ENCODE data around the gene PDE6B.

The PDE6B gene

DNA sequence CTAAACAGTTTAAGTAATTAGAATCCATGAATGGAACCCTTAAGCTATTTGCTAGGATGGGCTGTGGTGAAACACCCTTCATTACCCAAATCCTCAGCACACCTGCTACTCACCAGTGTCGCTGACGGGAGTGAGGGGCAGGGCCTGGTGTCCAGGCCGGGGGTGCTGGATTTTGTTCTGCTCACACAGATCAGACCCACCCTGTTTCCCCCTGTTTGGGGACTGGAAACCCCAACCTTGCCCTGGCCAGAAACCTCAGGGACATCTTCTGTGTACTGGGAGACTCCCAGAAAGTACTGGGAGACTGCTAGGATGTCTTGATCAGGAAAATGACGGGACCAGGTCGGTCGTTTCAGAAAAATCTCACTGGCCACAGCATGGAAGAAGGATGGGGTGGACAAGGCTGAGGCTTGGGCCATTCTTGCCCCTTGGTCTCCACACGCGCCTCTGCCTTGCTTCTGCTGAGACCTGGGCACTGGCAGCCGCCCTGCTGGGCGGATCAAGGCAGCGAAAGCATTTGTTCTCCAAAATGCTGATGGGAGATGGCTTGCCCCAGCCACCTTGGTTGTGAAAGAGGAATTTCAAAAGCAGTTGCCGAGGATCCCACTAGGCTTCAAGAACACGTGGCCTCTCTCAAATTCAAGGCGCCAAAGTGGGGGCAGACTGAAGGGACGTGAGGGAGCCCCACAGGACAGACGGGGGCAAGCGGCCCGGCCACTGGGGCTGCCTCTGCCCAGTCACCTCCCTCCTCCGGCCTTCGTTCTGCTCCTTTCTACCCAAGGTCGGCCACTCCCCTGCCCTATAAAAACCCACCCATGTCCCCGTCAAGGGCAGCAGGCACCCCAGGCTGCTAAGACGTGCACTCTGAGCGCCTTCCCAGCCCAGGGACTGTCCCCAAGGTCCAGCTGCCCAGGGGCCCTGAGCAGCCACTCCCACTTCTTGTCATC is 23.5 kb upstream of the PDE6B start:
- Histone ChIP-seq H3K4me3 (ENCODE audit: low read depth, low read length) (no peak overlapping the region), H3K4me1 (ENCODE audit: control insufficient read depth, insufficient read depth, low read length, unreplicated experiment) (no peaks in the 10 kb centered on the region), H3K79me2 (ENCODE audit: control insufficient read depth, insufficient read depth, low read length, unreplicated experiment) (no peaks in the 10 kb centered on the region), H3K27ac (ENCODE audit: low read depth, low read length) (no peak overlapping the region), H3K36me3 (ENCODE audit: insufficient read depth, low read length) (no peaks in the 10 kb centered on the region), H3K27me3 (ENCODE audit: insufficient read depth, low read length) (peaks cover 51% of the 10 kb centered on the region; the same call in 1 of the 2 replicates), H2AFZ (ENCODE audit: low read length, unreplicated experiment) (no peak overlapping the region)

DNA sequence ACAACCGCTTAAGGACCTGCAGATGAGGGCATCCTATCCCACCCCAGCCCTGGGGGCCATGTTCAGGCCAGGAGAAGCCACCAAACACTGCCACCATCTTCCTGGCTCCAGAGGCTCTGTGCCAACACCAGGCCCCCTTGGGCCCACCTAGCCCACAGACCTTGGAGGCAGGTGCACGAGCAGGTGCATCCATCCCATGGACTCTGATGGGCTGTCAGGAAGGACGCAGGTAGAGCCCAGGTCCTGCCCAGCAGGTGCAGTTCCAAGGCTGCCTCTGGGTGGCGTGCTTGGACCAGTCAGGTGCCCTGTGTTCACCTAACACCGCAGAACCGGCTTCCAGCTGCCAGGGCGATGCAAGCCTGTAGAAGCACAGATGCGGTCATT is 22.8 kb upstream of the PDE6B start:
- Histone ChIP-seq H2AFZ (ENCODE audit: low read length, unreplicated experiment) (no peak overlapping the region), H3K27ac (ENCODE audit: low read depth, low read length) (no peak overlapping the region), H3K36me3 (ENCODE audit: insufficient read depth, low read length) (no peaks in the 10 kb centered on the region), H3K4me1 (ENCODE audit: control insufficient read depth, insufficient read depth, low read length, unreplicated experiment) (no peaks in the 10 kb centered on the region), H3K27me3 (ENCODE audit: insufficient read depth, low read length) (peaks cover 47% of the 10 kb centered on the region; the same call in 1 of the 2 replicates), H3K4me3 (ENCODE audit: low read depth, low read length) (no peak overlapping the region), H3K79me2 (ENCODE audit: control insufficient read depth, insufficient read depth, low read length, unreplicated experiment) (no peaks in the 10 kb centered on the region)

DNA sequence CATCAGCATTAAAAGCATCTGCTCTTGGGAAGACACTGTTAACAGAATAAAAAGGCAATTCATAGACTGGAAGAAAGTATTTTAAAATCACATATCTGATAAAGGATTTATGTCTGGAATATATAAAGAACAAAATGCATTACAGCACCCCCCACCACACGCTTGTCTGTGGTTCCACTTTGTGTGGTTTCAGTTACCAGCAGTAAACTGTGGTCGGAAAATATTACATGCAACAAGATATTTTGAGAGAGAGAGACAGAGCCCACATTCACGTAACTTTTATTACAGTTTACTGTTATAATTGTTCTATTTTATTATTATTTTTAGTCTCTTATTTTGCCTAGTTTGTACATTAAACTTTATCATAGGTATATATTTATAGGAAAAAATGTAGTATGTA is 21.2 kb upstream of the PDE6B start:
- no peak overlapping the region for H3K27ac ChIP-seq (ENCODE audit: low read depth, low read length)
- no peaks in the 10 kb centered on the region for H3K79me2 ChIP-seq (ENCODE audit: control insufficient read depth, insufficient read depth, low read length, unreplicated experiment)
- no peak overlapping the region for H3K4me3 ChIP-seq (ENCODE audit: low read depth, low read length)
- no peak overlapping the region for H2AFZ ChIP-seq (ENCODE audit: low read length, unreplicated experiment)
- peaks cover 36% of the 10 kb centered on the region; the same call in 1 of the 2 replicates for H3K27me3 ChIP-seq (ENCODE audit: insufficient read depth, low read length)
- H3K36me3 ChIP-seq (ENCODE audit: insufficient read depth, low read length): no peaks in the 10 kb centered on the region
- H3K4me1 ChIP-seq (ENCODE audit: control insufficient read depth, insufficient read depth, low read length, unreplicated experiment): no peaks in the 10 kb centered on the region

DNA sequence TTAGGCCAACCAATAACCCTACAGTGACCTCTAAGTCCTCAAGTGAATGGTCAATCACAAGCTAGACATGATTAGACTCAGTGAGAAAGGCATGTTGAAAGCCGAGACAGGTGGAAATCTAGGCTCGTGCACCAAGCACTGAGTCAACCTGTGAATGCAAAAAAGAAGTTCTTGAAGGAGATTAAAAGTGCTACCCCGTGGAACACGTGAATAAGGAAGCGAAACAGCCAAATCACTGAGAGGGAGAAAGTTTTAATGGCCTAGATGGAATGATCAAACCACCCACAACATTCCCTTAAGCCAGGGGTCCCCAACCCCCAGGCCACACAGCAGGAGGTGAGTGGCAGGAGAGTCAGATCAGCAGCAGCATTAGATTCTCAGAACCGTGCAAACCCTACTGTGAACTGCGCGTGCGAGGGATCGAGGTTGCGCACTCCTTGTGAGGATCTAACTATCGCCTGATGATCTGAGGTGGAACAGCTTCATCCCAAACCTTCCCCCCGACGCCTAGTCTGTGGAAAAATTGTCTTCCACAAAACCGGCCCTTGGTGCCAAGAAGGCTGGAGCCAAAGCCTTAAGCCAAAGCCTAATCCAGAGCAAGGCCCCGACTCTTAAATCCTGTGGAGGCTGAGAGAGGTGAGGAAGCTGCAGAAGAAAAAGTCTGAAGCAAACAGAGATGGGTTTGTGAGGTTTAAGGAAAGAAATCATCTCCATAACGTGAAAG is 19.5 kb upstream of the PDE6B start:
- no peaks in the 10 kb centered on the region for H3K79me2 ChIP-seq (ENCODE audit: control insufficient read depth, insufficient read depth, low read length, unreplicated experiment)
- H3K36me3 ChIP-seq (ENCODE audit: insufficient read depth, low read length): no peaks in the 10 kb centered on the region
- H3K4me3 ChIP-seq (ENCODE audit: low read depth, low read length): no peak overlapping the region
- H3K27ac ChIP-seq (ENCODE audit: low read depth, low read length): no peak overlapping the region
- H2AFZ ChIP-seq (ENCODE audit: low read length, unreplicated experiment): no peak overlapping the region
- peaks cover 7% of the 10 kb centered on the region for H3K4me1 ChIP-seq (ENCODE audit: control insufficient read depth, insufficient read depth, low read length, unreplicated experiment)
- peaks cover 22% of the 10 kb centered on the region; the same call in 1 of the 2 replicates for H3K27me3 ChIP-seq (ENCODE audit: insufficient read depth, low read length)

DNA sequence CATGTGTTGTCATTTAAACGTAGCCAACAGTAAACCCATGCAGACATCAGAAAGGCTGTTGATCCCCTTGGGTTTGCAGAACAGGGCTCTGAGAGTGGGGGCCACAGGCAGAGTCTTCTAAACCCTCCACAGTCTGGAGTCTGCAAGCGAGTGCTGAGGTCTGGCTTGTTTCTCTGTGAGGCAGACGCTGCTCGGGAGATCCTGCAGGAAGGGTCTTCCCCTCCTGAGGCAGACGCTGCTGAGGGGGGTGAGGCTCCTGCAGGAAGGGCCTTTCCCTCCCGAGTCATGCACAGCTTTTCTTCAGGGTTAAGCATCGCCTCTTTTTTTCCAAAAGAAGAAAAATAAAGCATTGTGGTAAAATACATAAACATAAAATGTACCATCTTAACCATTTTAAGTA is 17.1 kb upstream of the PDE6B start:
- Histone ChIP-seq H3K36me3 (ENCODE audit: insufficient read depth, low read length) (no peaks in the 10 kb centered on the region), H3K4me3 (ENCODE audit: low read depth, low read length) (no peak overlapping the region), H3K79me2 (ENCODE audit: control insufficient read depth, insufficient read depth, low read length, unreplicated experiment) (no peaks in the 10 kb centered on the region), H3K27ac (ENCODE audit: low read depth, low read length) (no peak overlapping the region), H2AFZ (ENCODE audit: low read length, unreplicated experiment) (no peak overlapping the region), H3K4me1 (ENCODE audit: control insufficient read depth, insufficient read depth, low read length, unreplicated experiment) (peaks cover 7% of the 10 kb centered on the region), H3K27me3 (ENCODE audit: insufficient read depth, low read length) (peaks cover 22% of the 10 kb centered on the region; the same call in 1 of the 2 replicates)

DNA sequence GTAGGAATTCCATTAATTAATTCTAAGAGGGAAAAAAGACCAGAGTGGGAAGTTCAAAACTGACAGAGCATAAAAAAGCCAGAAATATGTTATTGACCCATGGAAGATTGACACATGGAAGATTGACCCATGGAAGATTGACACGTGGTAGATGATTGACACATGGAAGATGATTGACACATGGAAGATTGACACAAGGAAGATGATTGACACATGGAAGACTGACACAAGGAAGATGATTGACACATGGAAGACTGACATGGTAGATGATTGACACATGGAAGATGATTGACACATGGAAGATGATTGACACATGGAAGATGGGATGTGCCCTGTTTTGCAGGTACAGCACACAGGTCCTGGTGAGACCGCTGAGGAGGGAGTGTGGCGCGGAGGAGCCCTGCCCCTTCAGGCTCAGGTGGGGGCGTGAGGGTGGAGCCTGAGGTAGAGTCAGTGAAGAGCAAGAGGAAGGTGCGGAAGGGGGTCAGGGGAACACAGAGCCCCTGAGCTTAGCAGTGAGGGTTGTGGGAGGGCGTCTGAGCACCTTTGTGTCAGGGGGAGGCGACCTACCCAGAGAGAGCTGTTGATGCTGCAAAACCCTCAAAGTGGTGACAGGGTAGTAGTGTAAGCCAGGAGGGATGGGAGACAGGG is 15.8 kb upstream of the PDE6B start:
- no peak overlapping the region for H2AFZ ChIP-seq (ENCODE audit: low read length, unreplicated experiment)
- no peaks in the 10 kb centered on the region for H3K79me2 ChIP-seq (ENCODE audit: control insufficient read depth, insufficient read depth, low read length, unreplicated experiment)
- H3K27ac ChIP-seq (ENCODE audit: low read depth, low read length): no peak overlapping the region
- H3K4me3 ChIP-seq (ENCODE audit: low read depth, low read length): no peak overlapping the region
- no peaks in the 10 kb centered on the region for H3K36me3 ChIP-seq (ENCODE audit: insufficient read depth, low read length)
- H3K4me1 ChIP-seq (ENCODE audit: control insufficient read depth, insufficient read depth, low read length, unreplicated experiment): peaks cover 7% of the 10 kb centered on the region
- H3K27me3 ChIP-seq (ENCODE audit: insufficient read depth, low read length): peaks cover 19% of the 10 kb centered on the region; the same call in 1 of the 2 replicates

DNA sequence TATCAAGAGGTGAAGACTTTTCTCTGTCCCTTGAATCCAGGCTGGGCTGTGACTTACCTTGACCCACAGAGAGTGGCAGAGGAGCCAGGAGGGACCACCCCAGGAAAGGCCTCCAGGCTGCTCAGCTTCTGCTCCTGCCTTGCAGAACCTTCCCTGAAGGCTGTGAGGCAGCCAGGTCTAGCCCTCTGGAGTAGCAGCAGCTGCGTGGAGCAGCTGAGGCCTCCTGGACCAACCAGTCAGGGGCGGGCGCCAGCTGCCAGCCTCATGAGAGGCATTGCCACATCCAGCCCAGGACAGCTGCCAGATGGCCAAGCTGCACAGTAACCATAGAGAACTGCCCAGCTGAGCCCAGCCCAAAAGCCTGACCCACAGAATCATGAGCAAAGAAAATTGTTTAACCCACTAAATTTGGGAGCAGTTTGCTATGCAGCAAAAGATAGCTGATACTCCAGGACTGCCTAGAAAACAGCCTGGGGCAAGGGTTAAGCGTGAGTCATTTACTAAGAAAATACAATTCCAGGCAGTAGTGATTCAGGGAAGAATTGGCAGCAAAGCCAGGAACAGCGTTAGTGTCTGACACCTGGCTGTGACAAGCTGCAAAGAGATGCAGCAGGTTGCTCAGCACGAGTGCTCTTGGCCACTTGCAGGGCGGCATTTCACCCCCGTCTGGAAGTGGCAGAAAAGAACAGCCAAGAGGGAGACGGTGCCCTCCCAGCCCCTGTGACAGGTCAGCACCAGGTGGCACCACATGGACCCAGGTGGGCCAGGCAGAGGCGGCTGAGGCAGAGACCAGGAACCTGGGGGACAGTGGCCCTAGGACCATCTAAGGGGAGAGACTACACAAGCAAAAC is 14.7 kb upstream of the PDE6B start:
- Histone ChIP-seq H2AFZ (ENCODE audit: low read length, unreplicated experiment) (no peak overlapping the region), H3K36me3 (ENCODE audit: insufficient read depth, low read length) (no peaks in the 10 kb centered on the region), H3K4me3 (ENCODE audit: low read depth, low read length) (no peak overlapping the region), H3K79me2 (ENCODE audit: control insufficient read depth, insufficient read depth, low read length, unreplicated experiment) (no peaks in the 10 kb centered on the region), H3K27me3 (ENCODE audit: insufficient read depth, low read length) (peaks cover 30% of the 10 kb centered on the region), H3K27ac (ENCODE audit: low read depth, low read length) (no peak overlapping the region), H3K4me1 (ENCODE audit: control insufficient read depth, insufficient read depth, low read length, unreplicated experiment) (peaks cover 7% of the 10 kb centered on the region)

DNA sequence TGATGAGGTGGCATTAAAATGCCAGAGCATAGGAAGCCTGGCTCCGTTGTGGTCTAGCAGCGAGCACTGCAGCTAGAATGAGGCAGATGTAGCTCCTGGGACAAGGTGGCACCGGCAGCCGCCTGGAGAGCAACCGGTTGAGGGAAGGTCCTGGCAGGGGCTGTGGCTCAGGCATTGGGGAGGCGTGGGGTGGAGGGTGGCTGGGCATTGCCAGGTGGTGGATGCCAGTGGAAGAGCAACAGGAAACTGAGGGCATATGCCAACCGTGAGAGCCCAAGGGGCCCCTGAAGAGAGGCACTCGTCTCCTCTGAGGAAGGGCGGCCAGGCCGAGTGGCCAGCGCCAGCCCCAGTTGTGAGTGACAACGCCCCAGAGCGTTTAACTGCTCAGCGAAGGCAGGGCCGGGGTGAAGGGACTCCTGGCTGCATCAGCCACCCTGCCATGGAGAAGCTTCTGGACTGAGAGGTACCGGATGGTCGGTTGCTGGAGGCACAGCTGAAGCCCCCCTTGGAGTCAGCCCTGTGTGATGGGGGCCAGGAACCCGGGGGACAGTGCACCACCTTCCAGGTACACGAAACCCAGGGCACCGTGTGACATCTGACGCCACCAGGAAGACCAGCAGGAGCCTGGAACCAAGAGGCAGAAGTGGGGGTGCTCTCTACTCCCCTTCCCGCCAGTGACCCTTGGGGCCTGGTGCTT is 13.2 kb upstream of the PDE6B start:
- Histone ChIP-seq H3K36me3 (ENCODE audit: insufficient read depth, low read length) (no peaks in the 10 kb centered on the region), H3K4me3 (ENCODE audit: low read depth, low read length) (no peak overlapping the region), H3K27ac (ENCODE audit: low read depth, low read length) (no peak overlapping the region), H3K4me1 (ENCODE audit: control insufficient read depth, insufficient read depth, low read length, unreplicated experiment) (peaks cover 7% of the 10 kb centered on the region), H3K79me2 (ENCODE audit: control insufficient read depth, insufficient read depth, low read length, unreplicated experiment) (no peaks in the 10 kb centered on the region), H3K27me3 (ENCODE audit: insufficient read depth, low read length) (peaks cover 30% of the 10 kb centered on the region), H2AFZ (ENCODE audit: low read length, unreplicated experiment) (no peak overlapping the region)

DNA sequence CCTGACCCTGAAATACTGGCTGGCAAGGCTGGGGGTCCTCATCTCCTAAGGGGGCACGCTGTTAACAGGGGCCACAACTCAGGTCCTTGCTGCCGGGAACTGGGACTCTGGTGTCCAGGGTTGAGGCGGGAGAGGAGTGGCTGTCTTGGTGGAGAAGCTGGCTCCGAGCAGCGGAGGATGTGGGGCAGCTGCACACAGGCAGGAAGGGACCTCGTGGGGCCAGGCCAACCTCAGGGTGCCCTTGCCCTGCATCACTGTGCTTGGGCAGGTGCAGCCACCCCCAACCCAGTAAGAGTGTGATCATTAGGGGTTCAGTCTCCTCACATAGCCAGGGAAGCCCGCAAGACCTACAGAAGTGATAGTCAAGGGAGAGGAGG is 12.6 kb upstream of the PDE6B start:
- Histone ChIP-seq H3K27ac (ENCODE audit: low read depth, low read length) (no peak overlapping the region), H3K4me1 (ENCODE audit: control insufficient read depth, insufficient read depth, low read length, unreplicated experiment) (peaks cover 7% of the 10 kb centered on the region), H3K79me2 (ENCODE audit: control insufficient read depth, insufficient read depth, low read length, unreplicated experiment) (no peaks in the 10 kb centered on the region), H3K27me3 (ENCODE audit: insufficient read depth, low read length) (peaks cover 30% of the 10 kb centered on the region), H2AFZ (ENCODE audit: low read length, unreplicated experiment) (no peak overlapping the region), H3K4me3 (ENCODE audit: low read depth, low read length) (no peak overlapping the region), H3K36me3 (ENCODE audit: insufficient read depth, low read length) (no peaks in the 10 kb centered on the region)
